Sigmoid colon (tissue), 7 donors: ENCODE results near the gene PCDHB14. TPM values are rescaled to one million over a fixed set of nuclear protein-coding genes. Genes with fewer than 3 reads are reported as not detected.
"Not testable (repeated sequence)": the region's sequence is repeated elsewhere in the genome, so short reads cannot be mapped to it uniquely, and the experiment has no call there.

ENCODE experiments used
- DNase-seq: peaks from one replicate; pipeline ENCODE4 v3.0.0-alpha.2; 2019
- H3K27ac ChIP-seq, 4 donors: fragments of 200-600 bp; sonication (generic); one replicate each; pipeline ENCODE4 v1.5.1; 2016 to 2019; ENCODE audit warnings: mild to moderate bottlenecking in 1 of 4
- H3K27me3 ChIP-seq, 3 donors: fragments of 200-600 bp; sonication (generic); one replicate each; pipeline ENCODE4 v1.5.1; 2019; ENCODE audit warnings: mild to moderate bottlenecking in 1 of 3
- H3K36me3 ChIP-seq, 4 donors: fragments of 200-600 bp; sonication (generic); one replicate each; pipeline ENCODE4 v1.5.1; 2016 to 2019
- H3K4me1 ChIP-seq, 4 donors: fragments of 200-600 bp; sonication (generic); one replicate each; pipeline ENCODE4 v1.5.1; 2017 to 2019
- H3K4me3 ChIP-seq, 4 donors: fragments of 200-600 bp; sonication (generic); one replicate each; pipeline ENCODE4 v1.5.1; 2017 to 2019; ENCODE audit warnings: mild to moderate bottlenecking in 2 of 4, moderate library complexity in 1 of 4
- H3K9me3 ChIP-seq, 4 donors: fragments of 200-600 bp in 3 of 4; sonication (generic) in 3 of 4; one replicate each; pipeline versions ENCODE4 v1.5.1 to v1.6.1; 2013 to 2019
- EP300 ChIP-seq, 4 donors: sonication (generic); formaldehyde crosslinking; IDR thresholded peaks; one replicate each; pipeline ENCODE4 v1.6.1; 2017; ENCODE audit warnings: antibody characterized with exemption in 4 of 4
- POLR2A ChIP-seq, 2 donors: fragments of 450-650 bp; IDR thresholded peaks; one replicate each; pipeline ENCODE4 v1.6.1; 2016; ENCODE audit warnings: antibody characterized with exemption in 2 of 2, mild to moderate bottlenecking in 2 of 2, moderate library complexity in 2 of 2
- POLR2AphosphoS5 ChIP-seq, 4 donors: sonication (generic); formaldehyde crosslinking; IDR thresholded peaks; one replicate each; pipeline ENCODE4 v1.6.1; 2017; ENCODE audit warnings: antibody characterized with exemption in 4 of 4
- WGBS, 2 donors: extraction: QIAGEN DNeasy Blood & Tissue Kit; methylation state at CpG; one replicate each; pipeline ENCODE4 v1.1.7; 2013; 5-methylcytosine and 5-hydroxymethylcytosine counted together
- intact Hi-C: fragments of 100-400 bp; cut with DNase I; formaldehyde crosslinking; loops from one replicate; pipeline ENCODE4 v1.15.1; 2023
- polyA plus RNA-seq, 3 donors: library from polyadenylated mRNA; stranded (reverse); fragments of 200-250 nt; gene quantifications; one replicate each; pipeline ENCODE4 v1.2.3, GENCODE V29; 2013
- total RNA-seq, 4 donors: library from RNA; depleted of rRNA; stranded (reverse); fragments of >200 nt; gene quantifications; one replicate each; pipeline ENCODE4 v1.1.0, GENCODE V29; 2016
- TF ChIP-seq, protein P1 (sequence below), 4 experiments: fragments of 450-650 bp in 3 of 4; fragments of 200-600 bp in 1 of 4; IDR thresholded peaks; one replicate each; pipeline ENCODE4 v1.5.1; 2016 to 2019; ENCODE audit warnings: antibody characterized with exemption in 4 of 4, mild to moderate bottlenecking in 3 of 4, moderate library complexity in 2 of 4
- donor health status: healthy with polysubstance abuse.
- donor health status: Bipolar disorder and iron deficiency.
- donor health status: healthy.

PCDHB14 gene
- total RNA-seq (10 to 100 TPM in 1 of 4 donors, 1 to 10 TPM in 3; 6.3 to 10.5 (median 8.3) TPM), polyA plus RNA-seq (1 to 10 TPM in 1 of 3 donors, not detected in 2; 1.0 TPM)

- peak within 1 kb of the TSS; percentile 11 to 34 (median 24) for H3K4me3 ChIP-seq
- intact Hi-C loops, result loop anchor here (5.0 kb wide), 1 partner anchor 339 kb away; no protein-coding TSS in a partner anchor
- H3K27me3 ChIP-seq, result no peaks in the 10 kb centered on the region
- peaks cover 19 to 61% (median 42%) of the 10 kb centered on the region in 4 donors for H3K9me3 ChIP-seq
- TF ChIP-seq EP300 (IDR thresholded peaks at IDR 0.05) (no peak), POLR2AphosphoS5 (IDR thresholded peaks at IDR 0.05) (no peak)
- TF ChIP-seq, protein P1, sequence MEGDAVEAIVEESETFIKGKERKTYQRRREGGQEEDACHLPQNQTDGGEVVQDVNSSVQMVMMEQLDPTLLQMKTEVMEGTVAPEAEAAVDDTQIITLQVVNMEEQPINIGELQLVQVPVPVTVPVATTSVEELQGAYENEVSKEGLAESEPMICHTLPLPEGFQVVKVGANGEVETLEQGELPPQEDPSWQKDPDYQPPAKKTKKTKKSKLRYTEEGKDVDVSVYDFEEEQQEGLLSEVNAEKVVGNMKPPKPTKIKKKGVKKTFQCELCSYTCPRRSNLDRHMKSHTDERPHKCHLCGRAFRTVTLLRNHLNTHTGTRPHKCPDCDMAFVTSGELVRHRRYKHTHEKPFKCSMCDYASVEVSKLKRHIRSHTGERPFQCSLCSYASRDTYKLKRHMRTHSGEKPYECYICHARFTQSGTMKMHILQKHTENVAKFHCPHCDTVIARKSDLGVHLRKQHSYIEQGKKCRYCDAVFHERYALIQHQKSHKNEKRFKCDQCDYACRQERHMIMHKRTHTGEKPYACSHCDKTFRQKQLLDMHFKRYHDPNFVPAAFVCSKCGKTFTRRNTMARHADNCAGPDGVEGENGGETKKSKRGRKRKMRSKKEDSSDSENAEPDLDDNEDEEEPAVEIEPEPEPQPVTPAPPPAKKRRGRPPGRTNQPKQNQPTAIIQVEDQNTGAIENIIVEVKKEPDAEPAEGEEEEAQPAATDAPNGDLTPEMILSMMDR (IDR thresholded peaks at IDR 0.05), result no peak
- H3K27ac ChIP-seq, result no peak within 1 kb of the TSS
- DNase-seq, result no peak
- WGBS, 2 donors, result 28 to 40% methylated on average over 15 of the region's 15 CpGs
- H3K4me1 ChIP-seq, result peaks cover 0 to 3% (median 0%) of the 10 kb centered on the region in 4 donors
- H3K36me3 ChIP-seq, result peaks cover 0 to 6% (median 0%) of the 10 kb centered on the region in 4 donors
These were observed at the start of gene PCDHB14 for GRCh38 chr5:141223112-141223783. Gene PCDHB14, plus strand, starts transcription at chr5:141223343. Its CDS starts 163 bp downstream, at chr5:141223506.

DNA sequence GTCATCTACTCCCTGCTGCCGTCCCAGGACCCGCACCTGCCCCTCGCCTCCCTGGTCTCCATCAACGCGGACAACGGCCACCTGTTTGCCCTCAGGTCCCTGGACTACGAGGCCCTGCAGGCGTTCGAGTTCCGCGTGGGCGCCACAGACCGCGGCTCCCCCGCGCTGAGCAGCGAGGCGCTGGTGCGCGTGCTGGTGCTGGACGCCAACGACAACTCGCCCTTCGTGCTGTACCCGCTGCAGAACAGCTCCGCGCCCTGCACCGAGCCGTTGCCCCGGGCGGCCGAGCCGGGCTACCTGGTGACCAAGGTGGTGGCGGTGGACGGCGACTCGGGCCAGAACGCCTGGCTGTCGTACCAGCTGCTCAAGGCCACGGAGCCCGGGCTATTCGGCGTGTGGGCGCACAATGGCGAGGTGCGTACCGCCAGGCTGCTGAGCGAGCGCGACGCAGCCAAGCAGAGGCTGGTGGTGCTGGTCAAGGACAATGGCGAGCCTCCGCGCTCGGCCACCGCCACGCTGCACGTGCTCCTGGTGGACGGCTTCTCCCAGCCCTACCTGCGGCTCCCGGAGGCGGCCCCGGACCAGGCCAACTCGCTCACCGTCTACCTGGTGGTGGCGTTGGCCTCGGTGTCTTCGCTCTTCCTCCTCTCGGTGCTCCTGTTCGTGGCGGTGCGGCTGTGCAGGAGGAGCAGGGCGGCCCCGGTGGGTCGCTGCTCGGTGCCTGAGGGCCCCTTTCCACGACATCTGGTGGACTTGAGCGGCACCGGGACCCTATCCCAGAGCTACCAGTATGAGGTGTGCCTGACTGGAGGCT lies 48.6 kb upstream of the PCDHB14 start:
- H3K27ac ChIP-seq, intact Hi-C loops, H3K36me3 ChIP-seq, H3K4me3 ChIP-seq, H3K4me1 ChIP-seq, DNase-seq: not testable (repeated sequence)
- peaks cover 0 to 49% (median 4%) of the 10 kb centered on the region in 3 donors for H3K27me3 ChIP-seq
- WGBS, 2 donors, result 50 to 76% methylated on average over 79 of the region's 79 CpGs
- peaks cover 14 to 50% (median 20%) of the 10 kb centered on the region in 4 donors for H3K9me3 ChIP-seq

DNA sequence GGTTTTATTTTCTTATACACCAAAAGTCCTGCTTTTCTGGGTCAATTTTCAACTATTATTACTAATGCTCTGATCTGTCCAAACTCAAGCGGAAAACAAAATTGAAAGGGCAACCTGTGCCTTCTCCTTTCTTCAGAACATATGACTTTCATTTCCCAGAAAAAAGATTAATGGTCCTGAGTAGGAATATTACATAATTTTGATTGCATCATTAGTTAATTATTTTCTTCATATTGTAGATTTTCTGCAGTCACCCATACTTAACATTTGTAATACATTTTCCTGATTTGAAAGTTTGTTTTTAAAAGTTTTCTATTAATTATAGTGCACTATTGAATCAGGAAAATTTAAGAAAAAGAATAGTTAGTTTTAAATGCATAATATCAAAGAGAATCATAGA lies 47.2 kb upstream of the PCDHB14 start:
- WGBS, 2 donors, result 65 to 79% methylated on average over 1 of the region's 1 CpG
- TF ChIP-seq EP300 (IDR thresholded peaks at IDR 0.05), result no peak
- no peak for TF ChIP-seq POLR2AphosphoS5 (IDR thresholded peaks at IDR 0.05)
- TF ChIP-seq, protein P1 (IDR thresholded peaks at IDR 0.05), result no peak
- TF ChIP-seq POLR2A (IDR thresholded peaks at IDR 0.05), result peak in 1 of 2 donors; percentile 9
- DNase-seq, result no peak
- Histone ChIP-seq H3K27me3 (peaks cover 4 to 57% (median 4%) of the 10 kb centered on the region in 3 donors), H3K27ac (no peak overlapping the region), H3K36me3 (no peaks in the 10 kb centered on the region), H3K4me1 (no peaks in the 10 kb centered on the region), H3K9me3 (peaks cover 14 to 50% (median 20%) of the 10 kb centered on the region in 4 donors), H3K4me3 (no peak overlapping the region)
- intact Hi-C loops, result no loop called here

DNA sequence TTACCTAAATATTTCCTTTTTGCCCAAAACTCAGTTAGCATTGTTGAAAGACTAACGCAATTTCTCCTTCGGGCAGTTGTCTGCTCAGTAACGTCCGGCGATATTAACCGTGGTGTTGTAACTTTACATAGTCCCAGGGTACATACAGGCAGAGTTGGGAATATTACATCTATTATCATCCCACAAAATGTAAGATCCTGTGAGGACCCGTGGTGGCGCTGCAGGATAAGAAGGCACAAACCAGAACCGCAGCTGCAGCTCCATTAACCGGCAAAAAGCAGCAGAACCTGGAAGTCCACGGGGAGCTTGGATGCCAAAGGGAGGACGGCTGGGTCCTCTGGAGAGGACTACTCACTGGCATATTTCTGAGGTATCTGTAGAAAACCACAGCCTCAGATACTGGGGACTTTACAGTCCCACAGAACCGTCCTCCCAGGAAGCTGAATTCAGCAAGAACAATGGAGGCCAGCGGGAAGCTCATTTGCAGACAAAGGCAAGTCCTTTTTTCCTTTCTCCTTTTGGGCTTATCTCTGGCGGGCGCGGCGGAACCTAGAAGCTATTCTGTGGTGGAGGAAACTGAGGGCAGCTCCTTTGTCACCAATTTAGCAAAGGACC lies 45.5 kb upstream of the PCDHB14 start, which contains the start of gene PCDHB8:
PCDHB8 (plus strand) TSS at position 214 of the 615 bp plus-strand sequence; CDS start at position 459, 245 bp downstream.
- H3K27ac ChIP-seq, H3K4me1 ChIP-seq, intact Hi-C loops, H3K4me3 ChIP-seq, H3K36me3 ChIP-seq, DNase-seq: not testable (repeated sequence)
- Histone ChIP-seq H3K27me3 (peaks cover 4 to 57% (median 4%) of the 10 kb centered on the region in 3 donors), H3K9me3 (peaks cover 12 to 58% (median 20%) of the 10 kb centered on the region in 4 donors)
- 26 to 51% methylated on average over 15 to 16 of the region's 18 CpGs for WGBS, 2 donors

DNA sequence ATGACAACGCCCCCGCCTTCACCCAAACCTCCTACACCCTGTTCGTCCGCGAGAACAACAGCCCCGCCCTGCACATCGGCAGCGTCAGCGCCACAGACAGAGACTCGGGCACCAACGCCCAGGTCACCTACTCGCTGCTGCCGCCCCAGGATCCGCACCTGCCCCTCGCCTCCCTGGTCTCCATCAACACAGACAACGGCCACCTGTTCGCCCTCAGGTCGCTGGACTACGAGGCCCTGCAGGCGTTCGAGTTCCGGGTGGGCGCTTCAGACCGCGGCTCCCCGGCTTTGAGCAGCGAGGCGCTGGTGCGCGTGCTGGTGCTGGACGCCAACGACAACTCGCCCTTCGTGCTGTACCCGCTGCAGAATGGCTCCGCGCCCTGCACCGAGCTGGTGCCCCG lies 43.8 kb upstream of the PCDHB14 start:
- 47 to 78% methylated on average over 35 of the region's 39 CpGs for WGBS, 2 donors
- H3K27ac ChIP-seq, H3K4me1 ChIP-seq, DNase-seq, intact Hi-C loops, H3K36me3 ChIP-seq, H3K4me3 ChIP-seq: not testable (repeated sequence)
- Histone ChIP-seq H3K9me3 (peaks cover 3 to 53% (median 23%) of the 10 kb centered on the region in 4 donors), H3K27me3 (peaks cover 4 to 68% (median 4%) of the 10 kb centered on the region in 3 donors)

GRCh38 chr5:141179876-141180275 lies 43.3 kb upstream of the PCDHB14 start:
- H3K4me3 ChIP-seq, H3K4me1 ChIP-seq, intact Hi-C loops, H3K36me3 ChIP-seq, DNase-seq, H3K27ac ChIP-seq: not testable (repeated sequence)
- peaks cover 3 to 55% (median 21%) of the 10 kb centered on the region in 4 donors for H3K9me3 ChIP-seq
- peaks cover 4 to 68% (median 4%) of the 10 kb centered on the region in 3 donors for H3K27me3 ChIP-seq
- WGBS, 2 donors, result 43 to 68% methylated on average over 27 to 32 of the region's 32 CpGs
